NT2/D1 (cell line): ENCODE measurements around the gene STXBP3.

ENCODE experiments used
- SUZ12 ChIP-seq: IDR thresholded peaks from 2 replicates; pipeline ENCODE4 v1.6.1; 2011; ENCODE audit not compliant: insufficient read length, insufficient read depth; ENCODE audit errors: extremely low read depth
- YY1 ChIP-seq: IDR thresholded peaks from 2 replicates; pipeline ENCODE4 v1.6.1; 2011; ENCODE audit not compliant: insufficient read length, insufficient read depth
- ZNF274 ChIP-seq: IDR thresholded peaks from 2 replicates; pipeline ENCODE4 v1.6.1; 2011; ENCODE audit warnings: mild to moderate bottlenecking, low read depth, low read length

DNA sequence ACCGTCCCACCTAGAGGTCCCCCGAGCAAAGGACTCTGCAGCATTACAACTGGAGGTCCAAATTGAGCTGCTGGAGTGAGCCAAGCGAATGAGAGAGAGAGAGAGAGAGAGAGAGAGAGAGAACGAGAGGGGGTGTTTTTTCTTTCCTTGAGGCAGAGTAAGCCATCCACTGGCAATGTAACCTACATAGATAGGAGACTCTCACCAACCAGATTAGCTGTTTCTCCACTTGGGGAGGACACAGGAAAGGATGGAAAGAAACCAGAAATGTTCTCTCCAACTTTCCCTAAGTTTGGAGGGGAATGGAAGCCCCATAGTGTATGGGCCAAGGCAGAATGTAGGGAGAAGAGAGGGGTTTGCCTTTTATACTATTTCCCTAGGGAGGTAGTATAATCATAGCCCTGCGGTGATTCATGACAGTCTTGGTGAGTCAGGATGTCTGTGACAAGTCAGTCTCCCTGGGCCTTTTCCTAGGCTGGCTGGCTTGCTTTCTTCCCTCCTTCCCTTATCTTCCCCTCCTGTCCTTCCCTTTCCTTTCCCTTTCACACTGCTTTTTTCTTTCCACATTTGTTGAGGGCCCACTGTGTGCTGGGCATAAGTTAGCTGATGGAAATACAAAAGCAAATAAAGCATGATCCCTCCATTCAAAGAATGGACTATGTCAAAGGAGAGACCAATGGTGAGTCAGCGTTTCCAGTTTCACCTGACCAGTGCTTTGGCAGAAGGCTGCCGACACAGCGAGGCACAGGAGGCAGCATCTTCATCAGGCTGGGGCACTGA, 26.6 kb upstream of the STXBP3 start:
- TF ChIP-seq YY1 = no peak
- no peak for TF ChIP-seq ZNF274
- TF ChIP-seq SUZ12 = no peak
